ENCODE data around the gene EIF3C.
"Not testable (repeated sequence)": the region's sequence is repeated elsewhere in the genome, so short reads cannot be mapped to it uniquely, and the experiment has no call there.

EIF3C gene

GRCh38 chr16:28746618-28747350 is 35.5 kb downstream of the EIF3C start:
- H3K4me3 ChIP-seq (replicated peaks; ENCODE audit: low read depth, low read length); DNase-seq (ENCODE audit: extremely low read depth, low read depth): not testable (repeated sequence)

GRCh38 chr16:28749997-28750465 is 38.8 kb downstream of the EIF3C start:
- H3K4me3 ChIP-seq (replicated peaks; ENCODE audit: low read depth, low read length); DNase-seq (ENCODE audit: extremely low read depth, low read depth): not testable (repeated sequence)

GRCh38 chr16:28750469-28751067 is 39.3 kb downstream of the EIF3C start:
- H3K4me3 ChIP-seq (replicated peaks; ENCODE audit: low read depth, low read length); DNase-seq (ENCODE audit: extremely low read depth, low read depth): not testable (repeated sequence)

GRCh38 chr16:28751487-28751886 is 40.2 kb downstream of the EIF3C start, which contains the start of gene NPIPB9:
Gene NPIPB9, plus strand, starts transcription at chr16:28751787.
- not testable (repeated sequence) for DNase-seq (ENCODE audit: extremely low read depth, low read depth)

DNA sequence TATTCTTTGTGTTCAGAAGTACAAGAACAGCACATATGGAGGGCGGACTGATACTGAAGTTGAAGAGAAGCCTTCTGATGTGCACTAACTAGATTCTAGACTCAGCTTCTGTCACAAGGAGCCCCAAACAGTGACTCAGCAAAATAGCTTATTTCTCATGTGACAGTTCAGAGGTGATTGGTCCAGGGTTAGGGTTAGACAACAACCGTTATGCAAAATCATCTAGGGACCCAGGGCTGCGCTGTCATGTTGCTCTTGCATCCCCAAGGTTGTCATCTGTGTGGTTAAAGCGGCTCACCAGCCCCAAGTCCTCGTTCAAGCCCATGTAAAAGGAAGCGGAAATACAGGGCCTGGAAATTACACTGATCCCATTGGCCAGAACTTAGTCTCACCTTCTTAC is 70.4 kb downstream of the EIF3C start:
- not testable (repeated sequence) for H3K4me3 ChIP-seq (replicated peaks; ENCODE audit: low read depth, low read length); DNase-seq (ENCODE audit: extremely low read depth, low read depth)

More at GRCh38 chr16:28751487-28751886, 40.2 kb downstream of the EIF3C start, which contains the start of gene NPIPB9:
- H3K4me3 ChIP-seq (replicated peaks; ENCODE audit: low read depth, low read length) = not testable (repeated sequence)

DNA sequence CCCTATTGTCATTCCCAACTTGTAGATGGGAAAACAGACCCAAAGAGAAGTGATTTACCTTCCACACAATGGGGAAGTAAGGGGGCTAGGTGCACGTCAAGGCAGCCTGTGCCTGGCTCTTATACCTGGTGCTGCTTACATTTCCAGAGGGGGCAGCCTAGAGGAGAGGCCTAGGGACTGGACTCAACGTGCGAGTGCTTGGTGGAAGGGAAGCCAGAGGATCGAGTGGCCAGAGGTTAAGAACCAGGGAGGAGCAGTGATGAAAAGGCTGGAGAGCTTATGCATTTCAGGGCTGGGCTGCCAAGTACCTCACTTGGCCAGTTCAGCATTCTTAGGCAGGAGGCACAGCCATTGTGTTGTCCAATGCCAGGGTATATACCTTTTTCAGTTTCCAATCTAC is 71.1 kb downstream of the EIF3C start:
- not testable (repeated sequence) for DNase-seq (ENCODE audit: extremely low read depth, low read depth); H3K4me3 ChIP-seq (replicated peaks; ENCODE audit: low read depth, low read length)
